ENCODE data around the gene PRKACB.

- TF ChIP-seq, protein P1, sequence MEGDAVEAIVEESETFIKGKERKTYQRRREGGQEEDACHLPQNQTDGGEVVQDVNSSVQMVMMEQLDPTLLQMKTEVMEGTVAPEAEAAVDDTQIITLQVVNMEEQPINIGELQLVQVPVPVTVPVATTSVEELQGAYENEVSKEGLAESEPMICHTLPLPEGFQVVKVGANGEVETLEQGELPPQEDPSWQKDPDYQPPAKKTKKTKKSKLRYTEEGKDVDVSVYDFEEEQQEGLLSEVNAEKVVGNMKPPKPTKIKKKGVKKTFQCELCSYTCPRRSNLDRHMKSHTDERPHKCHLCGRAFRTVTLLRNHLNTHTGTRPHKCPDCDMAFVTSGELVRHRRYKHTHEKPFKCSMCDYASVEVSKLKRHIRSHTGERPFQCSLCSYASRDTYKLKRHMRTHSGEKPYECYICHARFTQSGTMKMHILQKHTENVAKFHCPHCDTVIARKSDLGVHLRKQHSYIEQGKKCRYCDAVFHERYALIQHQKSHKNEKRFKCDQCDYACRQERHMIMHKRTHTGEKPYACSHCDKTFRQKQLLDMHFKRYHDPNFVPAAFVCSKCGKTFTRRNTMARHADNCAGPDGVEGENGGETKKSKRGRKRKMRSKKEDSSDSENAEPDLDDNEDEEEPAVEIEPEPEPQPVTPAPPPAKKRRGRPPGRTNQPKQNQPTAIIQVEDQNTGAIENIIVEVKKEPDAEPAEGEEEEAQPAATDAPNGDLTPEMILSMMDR (IDR thresholded peaks at IDR 0.05), result no peak
- TF ChIP-seq POLR2A (IDR thresholded peaks at IDR 0.05) (no peak), POLR2AphosphoS5 (IDR thresholded peaks at IDR 0.05) (no peak)
Observed at GRCh38 chr1:84164161-84164560, 20.1 kb downstream of the PRKACB start.

All from breast epithelium (tissue), 3 donors.